PC-3 (cell line): ENCODE measurements around the gene S100A14.

ENCODE experiments used
- EZH2 ChIP-seq: fragments of 300-600 bp; sonication (generic); IDR thresholded peaks from one replicate; pipeline ENCODE4 v1.6.1; 2017; ENCODE audit warnings: antibody characterized with exemption, mild to moderate bottlenecking, low read length; ENCODE audit not compliant: unreplicated experiment
- TF ChIP-seq, protein P1 (sequence below): fragments of 300-600 bp; sonication (generic); conservative IDR thresholded peaks from 2 replicates; pipeline ENCODE4 v1.5.1; 2017; ENCODE audit warnings: antibody characterized with exemption, low read depth, mild to moderate bottlenecking, low read length

DNA sequence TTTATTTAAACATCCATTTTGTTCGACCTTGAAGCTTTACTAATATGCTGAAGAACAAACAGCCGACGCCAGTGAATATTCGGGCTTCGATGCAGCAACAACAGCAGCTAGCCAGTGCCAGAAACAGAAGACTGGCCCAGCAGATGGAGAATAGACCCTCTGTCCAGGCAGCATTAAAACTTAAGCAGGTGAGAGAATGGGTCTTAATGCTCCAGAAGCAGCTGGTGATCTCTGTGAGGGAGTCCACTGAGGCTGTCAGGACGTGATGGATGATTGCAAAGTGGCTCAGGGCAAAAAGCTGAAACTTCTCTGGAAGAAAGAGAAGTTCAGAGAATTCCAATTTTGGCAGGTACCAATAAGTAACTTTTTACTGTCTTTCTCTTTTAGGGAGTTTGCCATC is 22.1 kb upstream of the S100A14 start:
- TF ChIP-seq, protein P1, sequence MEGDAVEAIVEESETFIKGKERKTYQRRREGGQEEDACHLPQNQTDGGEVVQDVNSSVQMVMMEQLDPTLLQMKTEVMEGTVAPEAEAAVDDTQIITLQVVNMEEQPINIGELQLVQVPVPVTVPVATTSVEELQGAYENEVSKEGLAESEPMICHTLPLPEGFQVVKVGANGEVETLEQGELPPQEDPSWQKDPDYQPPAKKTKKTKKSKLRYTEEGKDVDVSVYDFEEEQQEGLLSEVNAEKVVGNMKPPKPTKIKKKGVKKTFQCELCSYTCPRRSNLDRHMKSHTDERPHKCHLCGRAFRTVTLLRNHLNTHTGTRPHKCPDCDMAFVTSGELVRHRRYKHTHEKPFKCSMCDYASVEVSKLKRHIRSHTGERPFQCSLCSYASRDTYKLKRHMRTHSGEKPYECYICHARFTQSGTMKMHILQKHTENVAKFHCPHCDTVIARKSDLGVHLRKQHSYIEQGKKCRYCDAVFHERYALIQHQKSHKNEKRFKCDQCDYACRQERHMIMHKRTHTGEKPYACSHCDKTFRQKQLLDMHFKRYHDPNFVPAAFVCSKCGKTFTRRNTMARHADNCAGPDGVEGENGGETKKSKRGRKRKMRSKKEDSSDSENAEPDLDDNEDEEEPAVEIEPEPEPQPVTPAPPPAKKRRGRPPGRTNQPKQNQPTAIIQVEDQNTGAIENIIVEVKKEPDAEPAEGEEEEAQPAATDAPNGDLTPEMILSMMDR: no peak
- TF ChIP-seq EZH2: no peak
